ENCODE measurements around the gene BNIP3.

Gene BNIP3

GRCh38 chr10:131936294-131936693, 45.4 kb downstream of the BNIP3 start:
- H3F3A ChIP-seq (ENCODE audit: insufficient read depth), result no peaks in the 10 kb centered on the region
- no peak overlapping the region for H3K4me2 ChIP-seq (ENCODE audit: low read depth, low read length, poor library complexity, severe bottlenecking)
- H2AFZ ChIP-seq (ENCODE audit: low read depth, low read length, severe bottlenecking), result no peak overlapping the region
- no peak overlapping the region for H3K4me3 ChIP-seq (ENCODE audit: insufficient read depth, low read length, poor library complexity, severe bottlenecking)
- no peaks in the 10 kb centered on the region for H3K9me2 ChIP-seq (replicated peaks; ENCODE audit: insufficient read depth, low read length)
- H3K9ac ChIP-seq (ENCODE audit: low read length), result no peak overlapping the region
- no peaks in the 10 kb centered on the region for H4K20me1 ChIP-seq (ENCODE audit: low read depth, low read length)
- H3K27me3 ChIP-seq (ENCODE audit: low read length), result no peaks in the 10 kb centered on the region
- TF ChIP-seq CTCF (IDR thresholded peaks at IDR 0.05; ENCODE audit: insufficient read depth, low read length, poor library complexity, severe bottlenecking) (no peak), EZH2phosphoT487 (conservative IDR thresholded peaks at IDR 0.05; ENCODE audit: low read length) (no peak)
- peaks cover 11% of the 10 kb centered on the region; the same call in 1 of the 2 replicates for H3K36me3 ChIP-seq (ENCODE audit: low read length)
- no peak overlapping the region for H3K27ac ChIP-seq (ENCODE audit: low read depth, low read length)
- no peaks in the 10 kb centered on the region for H3K9me3 ChIP-seq (ENCODE audit: insufficient read depth, low read length)
- H3K79me2 ChIP-seq (ENCODE audit: insufficient read depth, low read length), result peaks cover 33% of the 10 kb centered on the region

- H3K27ac ChIP-seq (ENCODE audit: low read depth, low read length), result no peak overlapping the region
- H4K20me1 ChIP-seq (ENCODE audit: low read depth, low read length), result 0 out of 2 replicates have a peak, but pooled peaks cover 6% of the 10 kb centered on the region
- peaks cover 43% of the 10 kb centered on the region for H3K79me2 ChIP-seq (ENCODE audit: insufficient read depth, low read length)
- H3K4me3 ChIP-seq (ENCODE audit: insufficient read depth, low read length, poor library complexity, severe bottlenecking), result no peak overlapping the region
- no peaks in the 10 kb centered on the region for H3F3A ChIP-seq (ENCODE audit: insufficient read depth)
- TF ChIP-seq CTCF (IDR thresholded peaks at IDR 0.05; ENCODE audit: insufficient read depth, low read length, poor library complexity, severe bottlenecking), result no peak
- TF ChIP-seq EZH2phosphoT487 (conservative IDR thresholded peaks at IDR 0.05; ENCODE audit: low read length), result no peak
- H3K4me2 ChIP-seq (ENCODE audit: low read depth, low read length, poor library complexity, severe bottlenecking), result no peak overlapping the region
- H2AFZ ChIP-seq (ENCODE audit: low read depth, low read length, severe bottlenecking), result no peak overlapping the region
- H3K36me3 ChIP-seq (ENCODE audit: low read length), result peaks cover 7% of the 10 kb centered on the region; the same call in 1 of the 2 replicates
- no peaks in the 10 kb centered on the region for H3K27me3 ChIP-seq (ENCODE audit: low read length)
- H3K9ac ChIP-seq (ENCODE audit: low read length), result no peak overlapping the region
- H3K9me3 ChIP-seq (ENCODE audit: insufficient read depth, low read length), result no peaks in the 10 kb centered on the region
- no peaks in the 10 kb centered on the region for H3K9me2 ChIP-seq (replicated peaks; ENCODE audit: insufficient read depth, low read length)
Observed at GRCh38 chr10:131935260-131935659, 46.5 kb downstream of the BNIP3 start.

- Histone ChIP-seq H3K4me2 (ENCODE audit: low read depth, low read length, poor library complexity, severe bottlenecking) (no peak overlapping the region), H3K36me3 (ENCODE audit: low read length) (peaks cover 4% of the 10 kb centered on the region; the same call in 1 of the 2 replicates), H3K27ac (ENCODE audit: low read depth, low read length) (no peak overlapping the region), H3K9me3 (ENCODE audit: insufficient read depth, low read length) (no peaks in the 10 kb centered on the region), H3F3A (ENCODE audit: insufficient read depth) (no peaks in the 10 kb centered on the region), H2AFZ (ENCODE audit: low read depth, low read length, severe bottlenecking) (no peak overlapping the region), H3K27me3 (ENCODE audit: low read length) (no peaks in the 10 kb centered on the region), H4K20me1 (ENCODE audit: low read depth, low read length) (0 out of 2 replicates have a peak, but pooled peaks cover 6% of the 10 kb centered on the region), H3K79me2 (ENCODE audit: insufficient read depth, low read length) (peaks cover 48% of the 10 kb centered on the region), H3K4me3 (ENCODE audit: insufficient read depth, low read length, poor library complexity, severe bottlenecking) (no peak overlapping the region), H3K9me2 (replicated peaks; ENCODE audit: insufficient read depth, low read length) (no peaks in the 10 kb centered on the region), H3K9ac (ENCODE audit: low read length) (no peak overlapping the region)
- no peak for TF ChIP-seq EZH2phosphoT487 (conservative IDR thresholded peaks at IDR 0.05; ENCODE audit: low read length)
- no peak for TF ChIP-seq CTCF (IDR thresholded peaks at IDR 0.05; ENCODE audit: insufficient read depth, low read length, poor library complexity, severe bottlenecking)
Observed at GRCh38 chr10:131934769-131935168, 47.0 kb downstream of the BNIP3 start.
